ENCODE measurements around the gene TAGAP. TPM values are rescaled to one million over a fixed set of nuclear protein-coding genes. Genes with fewer than 3 reads are reported as not detected.
"Not testable (repeated sequence)": the region's sequence is repeated elsewhere in the genome, so short reads cannot be mapped to it uniquely, and the experiment has no call there.

The TAGAP gene
- total RNA-seq, 2 experiments from 2014 or later: 22.7 to 30.7 TPM

DNA sequence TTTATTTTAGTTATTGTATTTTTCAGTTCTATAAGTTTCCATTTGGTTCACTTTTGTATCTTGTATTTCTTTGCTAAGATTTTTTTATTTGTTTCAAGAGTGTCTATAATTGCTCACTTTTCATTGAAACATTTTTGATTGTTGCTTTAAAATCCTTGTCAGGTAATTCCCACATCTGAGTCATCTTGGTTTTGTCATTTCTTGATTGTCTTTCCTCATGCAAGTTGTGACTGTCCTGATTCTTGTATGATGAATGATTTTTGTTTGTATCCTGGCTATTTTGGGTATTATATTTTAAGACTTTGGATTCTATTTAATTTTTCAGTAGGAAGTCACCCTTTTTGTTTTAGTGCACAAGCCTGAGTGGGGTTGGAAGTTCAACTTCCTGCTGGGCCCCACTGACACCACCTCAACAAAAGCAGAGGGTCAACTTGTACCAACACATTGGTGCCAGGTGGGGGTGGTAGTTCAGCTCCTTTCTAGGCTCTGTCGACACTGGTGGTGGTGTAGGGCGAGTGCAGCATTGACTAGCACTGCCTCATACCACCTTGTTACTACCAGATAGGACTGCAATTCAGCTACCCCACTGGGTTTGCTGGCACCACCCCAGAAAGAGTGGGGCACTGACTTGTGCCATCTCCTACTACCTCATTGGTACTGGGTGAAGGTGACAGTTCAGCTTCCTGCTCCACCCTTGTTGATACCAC is 53.6 kb downstream of the TAGAP start:
- H3K4me2 ChIP-seq (ENCODE audit: low read length): no peak overlapping the region
- peaks cover 12% of the 10 kb centered on the region for H3K9me3 ChIP-seq (ENCODE audit: low read length)
- peak; percentile 40 for DNase-seq (ENCODE audit: low spot score)
- no peak overlapping the region for H3K27ac ChIP-seq (ENCODE audit: low read depth, low read length, poor library complexity, severe bottlenecking)
- intact Hi-C loops (cut with micrococcal nuclease; ENCODE audit: unreplicated experiment): no loop called here
- no peak overlapping the region for H3K4me3 ChIP-seq (ENCODE audit: low read depth, low read length, poor library complexity, severe bottlenecking)
- ChIA-PET CTCF (ENCODE audit: unreplicated experiment) (interaction anchor here (1.1 kb wide), 1 partner anchor 9 kb away, joined by 3 read pairs; the partner anchor contains the start of gene RSPH3), POLR2A (interaction anchor here (0.8 to 1.6 kb wide), 4 partner anchors 9 to 54 kb away, joined by 3 to 9 read pairs (median 4); partner anchors contain the start of genes RSPH3 and TAGAP)
- no peaks in the 10 kb centered on the region for H3K79me2 ChIP-seq (ENCODE audit: insufficient read depth, low read depth, low read length)
- BruUV-seq (replicated peaks): no TSS peak
- no peak overlapping the region for H2AFZ ChIP-seq (ENCODE audit: low read length)
- H4K20me1 ChIP-seq (ENCODE audit: insufficient read depth, low read length): no peaks in the 10 kb centered on the region
- no peaks in the 10 kb centered on the region for H3K9me2 ChIP-seq (ENCODE audit: insufficient read depth, low read length)
- H3K4me1 ChIP-seq (ENCODE audit: insufficient read depth, low read length, poor library complexity, severe bottlenecking): no peaks in the 10 kb centered on the region
- H3K36me3 ChIP-seq (ENCODE audit: insufficient read depth, low read length): 0 out of 2 replicates have a peak, but pooled peaks cover 3% of the 10 kb centered on the region
- TF ChIP-seq, protein P1, sequence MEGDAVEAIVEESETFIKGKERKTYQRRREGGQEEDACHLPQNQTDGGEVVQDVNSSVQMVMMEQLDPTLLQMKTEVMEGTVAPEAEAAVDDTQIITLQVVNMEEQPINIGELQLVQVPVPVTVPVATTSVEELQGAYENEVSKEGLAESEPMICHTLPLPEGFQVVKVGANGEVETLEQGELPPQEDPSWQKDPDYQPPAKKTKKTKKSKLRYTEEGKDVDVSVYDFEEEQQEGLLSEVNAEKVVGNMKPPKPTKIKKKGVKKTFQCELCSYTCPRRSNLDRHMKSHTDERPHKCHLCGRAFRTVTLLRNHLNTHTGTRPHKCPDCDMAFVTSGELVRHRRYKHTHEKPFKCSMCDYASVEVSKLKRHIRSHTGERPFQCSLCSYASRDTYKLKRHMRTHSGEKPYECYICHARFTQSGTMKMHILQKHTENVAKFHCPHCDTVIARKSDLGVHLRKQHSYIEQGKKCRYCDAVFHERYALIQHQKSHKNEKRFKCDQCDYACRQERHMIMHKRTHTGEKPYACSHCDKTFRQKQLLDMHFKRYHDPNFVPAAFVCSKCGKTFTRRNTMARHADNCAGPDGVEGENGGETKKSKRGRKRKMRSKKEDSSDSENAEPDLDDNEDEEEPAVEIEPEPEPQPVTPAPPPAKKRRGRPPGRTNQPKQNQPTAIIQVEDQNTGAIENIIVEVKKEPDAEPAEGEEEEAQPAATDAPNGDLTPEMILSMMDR (conservative IDR thresholded peaks at IDR 0.05; ENCODE audit: low read length): peak; percentile 59
- TF ChIP-seq EZH2phosphoT487 (IDR thresholded peaks at IDR 0.05; ENCODE audit: borderline replicate concordance, low read depth, low read length): no peak

DNA sequence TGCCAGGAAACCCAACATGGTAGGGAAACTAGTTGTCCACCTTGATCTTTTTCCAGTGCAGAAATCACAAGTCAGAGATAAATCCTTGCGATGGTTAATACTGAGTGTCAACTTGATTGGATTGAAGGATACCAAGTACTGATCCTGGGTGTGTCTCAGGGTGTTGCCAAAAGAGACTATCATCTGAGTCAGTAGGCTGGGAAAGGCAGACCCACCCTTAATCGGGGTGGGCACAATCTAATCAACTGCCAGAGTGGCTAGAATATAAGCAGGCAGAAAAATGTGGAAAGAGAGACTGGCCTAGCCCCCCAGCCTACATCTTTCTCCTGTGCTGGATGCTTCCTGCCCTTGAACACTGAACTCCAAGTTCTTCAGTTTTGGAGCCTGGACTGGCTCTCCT is 55.1 kb downstream of the TAGAP start:
- H3K4me3 ChIP-seq (ENCODE audit: low read depth, low read length, poor library complexity, severe bottlenecking); BruUV-seq (replicated peaks); H4K20me1 ChIP-seq (ENCODE audit: insufficient read depth, low read length); H3K9me2 ChIP-seq (ENCODE audit: insufficient read depth, low read length); CTCF ChIA-PET (ENCODE audit: unreplicated experiment); H3K4me2 ChIP-seq (ENCODE audit: low read length); H3K36me3 ChIP-seq (ENCODE audit: insufficient read depth, low read length); DNase-seq (ENCODE audit: low spot score); H2AFZ ChIP-seq (ENCODE audit: low read length); H3K27ac ChIP-seq (ENCODE audit: low read depth, low read length, poor library complexity, severe bottlenecking); intact Hi-C loops (cut with micrococcal nuclease; ENCODE audit: unreplicated experiment); H3K79me2 ChIP-seq (ENCODE audit: insufficient read depth, low read depth, low read length); H3K4me1 ChIP-seq (ENCODE audit: insufficient read depth, low read length, poor library complexity, severe bottlenecking): not testable (repeated sequence)
- POLR2A ChIA-PET: interaction anchor here (0.5 kb wide), 1 partner anchor 143 kb away, joined by 3 read pairs; no protein-coding TSS in a partner anchor
- peaks cover 12% of the 10 kb centered on the region for H3K9me3 ChIP-seq (ENCODE audit: low read length)

DNA sequence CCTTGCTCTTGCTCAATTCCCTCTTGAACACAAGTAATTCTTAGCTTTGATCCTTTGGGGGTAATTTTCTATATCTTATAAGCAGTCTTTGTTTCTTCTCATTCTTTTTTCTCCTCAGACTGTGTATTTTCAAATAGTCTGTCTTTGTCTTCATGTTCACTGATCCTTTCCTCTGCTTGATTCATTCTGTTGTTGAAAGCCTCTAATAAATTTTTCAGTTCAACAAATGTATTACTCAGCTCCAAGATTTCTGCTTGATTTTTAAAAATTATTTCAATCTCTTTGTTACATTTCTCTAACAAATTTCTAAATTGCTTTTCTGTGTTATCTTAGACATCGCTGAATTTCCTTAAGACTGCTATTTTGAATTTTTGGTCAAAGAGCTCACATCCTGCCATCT is 56.3 kb downstream of the TAGAP start:
- ChIA-PET POLR2A (interaction anchor here (0.6 to 1.4 kb wide), 4 partner anchors 15 to 328 kb away, joined by 3 to 5 read pairs (median 3); no protein-coding TSS in a partner anchor), CTCF (ENCODE audit: unreplicated experiment) (no interaction called here)
- Histone ChIP-seq H4K20me1 (ENCODE audit: insufficient read depth, low read length) (no peaks in the 10 kb centered on the region), H3K9me2 (ENCODE audit: insufficient read depth, low read length) (no peaks in the 10 kb centered on the region), H3K36me3 (ENCODE audit: insufficient read depth, low read length) (0 out of 2 replicates have a peak, but pooled peaks cover 3% of the 10 kb centered on the region), H3K27ac (ENCODE audit: low read depth, low read length, poor library complexity, severe bottlenecking) (no peak overlapping the region), H3K4me2 (ENCODE audit: low read length) (no peak overlapping the region), H3K4me3 (ENCODE audit: low read depth, low read length, poor library complexity, severe bottlenecking) (no peak overlapping the region), H2AFZ (ENCODE audit: low read length) (no peak overlapping the region), H3K79me2 (ENCODE audit: insufficient read depth, low read depth, low read length) (no peaks in the 10 kb centered on the region), H3K9me3 (ENCODE audit: low read length) (peaks cover 12% of the 10 kb centered on the region), H3K4me1 (ENCODE audit: insufficient read depth, low read length, poor library complexity, severe bottlenecking) (no peaks in the 10 kb centered on the region)
- BruUV-seq (replicated peaks): no TSS peak
- intact Hi-C loops (cut with micrococcal nuclease; ENCODE audit: unreplicated experiment): no loop called here
- DNase-seq (ENCODE audit: low spot score): no peak
- TF ChIP-seq, protein P1 (conservative IDR thresholded peaks at IDR 0.05; ENCODE audit: low read length): no peak
- no peak for TF ChIP-seq EZH2phosphoT487 (IDR thresholded peaks at IDR 0.05; ENCODE audit: borderline replicate concordance, low read depth, low read length)
